ENCODE results near the gene B3GALT5.

GRCh38 chr21:39650306-39650705 is 37.6 kb downstream of the B3GALT5 start:
- TF ChIP-seq MAX (IDR thresholded peaks at IDR 0.05) (no peak), CTCF (IDR thresholded peaks at IDR 0.05) (no peak), CEBPB (IDR thresholded peaks at IDR 0.05) (no peak), POLR2A (IDR thresholded peaks at IDR 0.05; ENCODE audit: low read length) (no peak), JUNB (IDR thresholded peaks at IDR 0.05) (no peak), RARB (CRISPR knock-in tag; IDR thresholded peaks at IDR 0.05) (no peak), RCOR1 (IDR thresholded peaks at IDR 0.05; ENCODE audit: low read depth, low read length) (no peak), FOXS1 (CRISPR knock-in tag; IDR thresholded peaks at IDR 0.05) (no peak)
